SK-N-MC (cell line): ENCODE measurements around the gene GPR108.

Source experiments
- EZH2 ChIP-seq: fragments of 200-600 bp; sonication (generic); IDR thresholded peaks from one replicate; pipeline ENCODE4 v1.6.1; 2017; ENCODE audit warnings: antibody characterized with exemption
- POLR2AphosphoS5 ChIP-seq: IDR thresholded peaks from 2 replicates; pipeline ENCODE4 v1.6.1; 2012; ENCODE audit warnings: mild to moderate bottlenecking, low read depth, low read length, borderline replicate concordance

DNA sequence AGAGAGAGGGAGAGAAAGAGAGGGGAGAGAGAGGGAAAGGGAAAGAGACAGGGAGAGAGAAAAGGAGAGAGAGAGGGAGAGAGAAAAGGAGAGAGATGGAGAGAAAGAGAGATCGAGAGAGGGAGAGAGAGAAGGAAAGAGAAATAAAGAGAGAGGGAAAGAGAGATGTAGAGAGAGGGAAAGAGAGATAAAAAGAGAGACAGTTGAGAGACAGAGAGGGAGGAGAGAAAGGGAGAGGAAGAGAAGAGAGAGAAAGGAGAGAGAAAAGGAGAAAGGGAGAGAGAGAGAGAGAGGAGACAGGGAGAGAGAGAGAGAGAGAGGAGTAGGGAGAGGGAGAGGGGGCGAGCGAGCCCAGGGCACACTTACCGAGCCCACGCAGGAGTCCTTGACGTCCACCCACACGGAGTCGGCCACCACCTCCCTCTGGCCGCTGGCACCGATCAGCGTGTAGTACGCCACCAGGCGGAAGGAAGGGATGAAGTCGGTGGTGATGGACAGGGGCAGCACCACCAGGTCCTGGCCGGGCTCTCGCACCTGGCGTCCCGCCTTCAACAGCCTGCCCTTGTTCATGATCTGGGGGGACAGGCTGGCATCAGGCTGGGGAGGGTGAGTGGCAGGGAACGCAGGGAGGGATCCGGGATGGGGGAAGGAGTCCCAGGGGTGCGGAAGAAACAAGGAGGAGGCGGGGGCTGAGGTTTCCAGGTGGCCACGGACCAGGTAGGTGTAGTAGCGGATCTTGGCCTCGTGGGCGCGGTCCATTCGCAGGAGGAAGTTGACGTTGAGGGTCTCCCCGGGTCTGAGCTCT is 26.9 kb downstream of the GPR108 start:
- TF ChIP-seq EZH2 (no peak), POLR2AphosphoS5 (no peak)
